ENCODE results near the gene RENBP. TPM values are rescaled to one million over a fixed set of nuclear protein-coding genes. Genes with fewer than 3 reads are reported as not detected.
A peak's percentile ranks its signal among the peaks of the same experiment; 100 is the strongest.

Gene RENBP
- total and polyA plus RNA-seq, 4 donors, result 16.6 to 90.8 (median 62.0) TPM

- DNase-seq (peak; percentile 47 to 49 (median 47)), ATAC-seq (ENCODE audit: insufficient read depth, low FRiP score) (no peak)
- H3K27me3 ChIP-seq (ENCODE audit: control insufficient read depth in 3 of 3, insufficient read depth in 3 of 3, low read length in 2 of 3), result peaks cover 2 to 11% (median 7%) of the 10 kb centered on the region in 3 donors
- WGBS, 2 donors, result 28 to 47% methylated on average over 14 to 26 of the region's 26 CpGs
- no peak overlapping the region for H3K4me3 ChIP-seq
- no peaks in the 10 kb centered on the region for H3K36me3 ChIP-seq (ENCODE audit: control insufficient read depth in 4 of 4, insufficient read depth in 4 of 4, low read length in 4 of 4)
- TF ChIP-seq CTCF (IDR thresholded peaks at IDR 0.05; ENCODE audit: control extremely low read depth, extremely low read depth), result no peak
- no peak overlapping the region for H3K9ac ChIP-seq (ENCODE audit: insufficient read depth in 1 of 2, low read length in 2 of 2)
- H3K9me3 ChIP-seq (ENCODE audit: control insufficient read depth in 4 of 4, insufficient read depth in 3 of 4, low read length in 3 of 4), result peaks cover 0 to 11% (median 0%) of the 10 kb centered on the region in 4 donors
- peaks cover 0 to 16% (median 0%) of the 10 kb centered on the region in 5 donors for H3K4me1 ChIP-seq (ENCODE audit: control insufficient read depth in 5 of 5, insufficient read depth in 5 of 5, low read length in 5 of 5)
- no peak overlapping the region for H3K27ac ChIP-seq (ENCODE audit: low read depth in 1 of 2, low read length in 1 of 2)
Observed at GRCh38 chrX:153900831-153901752, 43.4 kb downstream of the RENBP start.

DNA sequence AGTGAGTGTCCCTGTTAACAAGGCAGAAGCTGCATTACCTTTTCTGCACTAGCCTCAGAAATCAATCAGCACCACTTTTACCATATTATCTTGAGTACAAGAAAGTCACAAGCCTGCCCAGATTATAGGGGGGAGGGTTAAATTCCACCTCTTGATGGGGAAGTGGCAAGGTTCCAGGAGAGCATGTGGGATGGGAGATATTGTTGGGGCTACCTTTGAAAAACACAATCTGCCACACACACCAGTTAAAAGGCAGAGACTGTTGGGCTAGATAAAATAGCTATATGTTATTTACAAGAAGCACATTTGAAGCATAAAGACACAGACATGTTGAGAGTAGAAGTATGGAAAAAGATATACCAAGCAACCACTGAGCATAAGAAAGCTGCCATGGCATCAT, 46.5 kb downstream of the RENBP start:
- no peak overlapping the region for H3K4me3 ChIP-seq
- no peak overlapping the region for H3K27ac ChIP-seq (ENCODE audit: low read depth in 1 of 2, low read length in 1 of 2)
- H3K27me3 ChIP-seq (ENCODE audit: control insufficient read depth in 3 of 3, insufficient read depth in 3 of 3, low read length in 2 of 3), result peaks cover 0 to 11% (median 2%) of the 10 kb centered on the region in 3 donors
- no peak for TF ChIP-seq CTCF (IDR thresholded peaks at IDR 0.05; ENCODE audit: control extremely low read depth, extremely low read depth)
- no peaks in the 10 kb centered on the region for H3K36me3 ChIP-seq (ENCODE audit: control insufficient read depth in 4 of 4, insufficient read depth in 4 of 4, low read length in 4 of 4)
- no peak for DNase-seq
- H3K4me1 ChIP-seq (ENCODE audit: control insufficient read depth in 5 of 5, insufficient read depth in 5 of 5, low read length in 5 of 5), result peaks cover 0 to 4% (median 0%) of the 10 kb centered on the region in 5 donors
- H3K9me3 ChIP-seq (ENCODE audit: control insufficient read depth in 4 of 4, insufficient read depth in 3 of 4, low read length in 3 of 4), result peaks cover 0 to 8% (median 0%) of the 10 kb centered on the region in 4 donors
- H3K9ac ChIP-seq (ENCODE audit: insufficient read depth in 1 of 2, low read length in 2 of 2), result no peak overlapping the region
- ATAC-seq (ENCODE audit: insufficient read depth, low FRiP score), result no peak

GRCh38 chrX:153889123-153889522, 55.3 kb downstream of the RENBP start:
- Histone ChIP-seq H3K27ac (ENCODE audit: low read depth in 1 of 2, low read length in 1 of 2) (no peak overlapping the region), H3K4me1 (ENCODE audit: control insufficient read depth in 5 of 5, insufficient read depth in 5 of 5, low read length in 5 of 5) (peaks cover 0 to 2% (median 0%) of the 10 kb centered on the region in 5 donors), H3K4me3 (no peak overlapping the region), H3K27me3 (ENCODE audit: control insufficient read depth in 3 of 3, insufficient read depth in 3 of 3, low read length in 2 of 3) (peaks cover 18 to 47% (median 36%) of the 10 kb centered on the region in 3 donors), H3K9me3 (ENCODE audit: control insufficient read depth in 4 of 4, insufficient read depth in 3 of 4, low read length in 3 of 4) (peaks cover 0 to 7% (median 0%) of the 10 kb centered on the region in 4 donors), H3K36me3 (ENCODE audit: control insufficient read depth in 4 of 4, insufficient read depth in 4 of 4, low read length in 4 of 4) (no peaks in the 10 kb centered on the region), H3K9ac (ENCODE audit: insufficient read depth in 1 of 2, low read length in 2 of 2) (no peak overlapping the region)
- 96 to 100% methylated on average over 6 of the region's 6 CpGs for WGBS, 2 donors
- ATAC-seq (ENCODE audit: insufficient read depth, low FRiP score) (no peak), DNase-seq (no peak)
- TF ChIP-seq CTCF (IDR thresholded peaks at IDR 0.05; ENCODE audit: control extremely low read depth, extremely low read depth), result no peak
